ENCODE measurements around the gene RALGDS. TPM values are rescaled to one million over a fixed set of nuclear protein-coding genes. Genes with fewer than 3 reads are reported as not detected.

RALGDS gene
- total RNA-seq, 1 experiment from 2014 or later: 25.8 TPM

- Histone ChIP-seq H3K36me3 (ENCODE audit: control insufficient read depth, insufficient read depth, low read length) (no peaks in the 10 kb centered on the region), H3K4me1 (ENCODE audit: control insufficient read depth, insufficient read depth, low read length) (no peaks in the 10 kb centered on the region), H3K27ac (ENCODE audit: low read length) (no peak overlapping the region), H3K9me3 (ENCODE audit: control insufficient read depth, insufficient read depth, low read depth, low read length) (no peaks in the 10 kb centered on the region; the same call in 1 of the 2 replicates), H3K4me3 (ENCODE audit: low read depth in 2 of 2, low read length in 2 of 2) (no peak overlapping the region), H3K27me3 (ENCODE audit: control insufficient read depth, insufficient read depth, low read length) (no peaks in the 10 kb centered on the region)
- no peak for DNase-seq (ENCODE audit: low read depth, low spot score)
- ChIA-PET POLR2A (no interaction called here), CTCF (no interaction called here)
- TF ChIP-seq CTCF (IDR thresholded peaks at IDR 0.05) (no peak), REST (IDR thresholded peaks at IDR 0.05; ENCODE audit: insufficient read depth in 1 of 2, low read depth in 2 of 2, low read length in 1 of 2) (no peak), TCF7L2 (IDR thresholded peaks at IDR 0.05; ENCODE audit: low read depth, low read length) (no peak), SIN3A (IDR thresholded peaks at IDR 0.05; ENCODE audit: borderline replicate concordance, insufficient read depth, low read depth, low read length) (no peak)
- no TSS peak for BruUV-seq (replicated peaks)
- in situ Hi-C loops (cut with HindIII; ENCODE audit: low pct_unique_long_range_greater_than_20kb, low sequenced_read_pairs): no loop called here
- intact Hi-C loops (cut with micrococcal nuclease; ENCODE audit: unreplicated experiment): no loop called here
- ATAC-seq: no peak
Measured at GRCh38 chr9:133100506-133101355, 20.3 kb downstream of the RALGDS start.

GRCh38 chr9:133099726-133100505 is 21.1 kb downstream of the RALGDS start:
- TF ChIP-seq POLR2AphosphoS5 (IDR thresholded peaks at IDR 0.05; ENCODE audit: low read depth, low read length): no peak
- TF ChIP-seq SIN3A (IDR thresholded peaks at IDR 0.05; ENCODE audit: borderline replicate concordance, insufficient read depth, low read depth, low read length): no peak
- no peak for TF ChIP-seq CTCF (IDR thresholded peaks at IDR 0.05)
- no peak for TF ChIP-seq REST (IDR thresholded peaks at IDR 0.05; ENCODE audit: insufficient read depth in 1 of 2, low read depth in 2 of 2, low read length in 1 of 2)
- no peak for TF ChIP-seq TCF7L2 (IDR thresholded peaks at IDR 0.05; ENCODE audit: low read depth, low read length)

More at GRCh38 chr9:133099726-133100505, 21.1 kb downstream of the RALGDS start:
- Histone ChIP-seq H3K4me1 (ENCODE audit: control insufficient read depth, insufficient read depth, low read length) (no peaks in the 10 kb centered on the region), H3K27me3 (ENCODE audit: control insufficient read depth, insufficient read depth, low read length) (no peaks in the 10 kb centered on the region), H3K36me3 (ENCODE audit: control insufficient read depth, insufficient read depth, low read length) (no peaks in the 10 kb centered on the region), H3K4me3 (ENCODE audit: low read depth in 2 of 2, low read length in 2 of 2) (no peak overlapping the region), H3K27ac (ENCODE audit: low read length) (no peak overlapping the region), H3K9me3 (ENCODE audit: control insufficient read depth, insufficient read depth, low read depth, low read length) (no peaks in the 10 kb centered on the region; the same call in 1 of the 2 replicates)
- intact Hi-C loops (cut with micrococcal nuclease; ENCODE audit: unreplicated experiment) (no loop called here), in situ Hi-C loops (cut with HindIII; ENCODE audit: low pct_unique_long_range_greater_than_20kb, low sequenced_read_pairs) (no loop called here)
- ATAC-seq (no peak), DNase-seq (ENCODE audit: low read depth, low spot score) (no peak)
- ChIA-PET CTCF (no interaction called here), POLR2A (no interaction called here)
- no TSS peak for BruUV-seq (replicated peaks)
